GM12878 (cell line): Measurements from ENCODE around the gene NAMPT. TPM values are rescaled to one million over a fixed set of nuclear protein-coding genes. Genes with fewer than 3 reads are reported as not detected.

Experiments
- ATAC-seq: fragments of 200-7000 bp; cut with Tn5 transposase; 3 replicates; pipeline ENCODE4 v1.9.1; 2020; ENCODE audit warnings: mild to moderate bottlenecking, moderate library complexity
- BruUV-seq: library from RNA; stranded (reverse); fragments of 400-500 nt; replicated peaks from 2 replicates; lab custom pipeline; 2021; lab: Mats Ljungman, UMichigan
- CTCF ChIA-PET: fragments of 300-600 bp; sonication (Branson Sonifier 250); formaldehyde crosslinking; extraction: SDS; loops from one replicate; lab custom pipeline; 2021; ENCODE audit warnings: inconsistent platforms; lab: Yijun Ruan, JAX
- POLR2A ChIA-PET: fragments of 350-600 bp; formaldehyde crosslinking; extraction: SDS; loops from one replicate; lab custom pipeline; 2021; ENCODE audit warnings: inconsistent platforms; lab: Charles Lee
- RAD21 ChIA-PET: fragments of 300-600 bp; sonication (Branson Sonifier 250); formaldehyde crosslinking; loops from one replicate; lab custom pipeline; 2023; ENCODE audit warnings: antibody characterized with exemption; ENCODE audit not compliant: unreplicated experiment; lab: Charles Lee
- SMC1A ChIA-PET: fragments of 300-600 bp; sonication (Branson Sonifier 250); formaldehyde crosslinking; loops from one replicate; lab custom pipeline; 2023; ENCODE audit not compliant: unreplicated experiment, uncharacterized antibody; lab: Charles Lee
- DNase-seq: peaks from one replicate; pipeline ENCODE4 v3.0.0-alpha.2; 2011; ENCODE audit warnings: low read depth, low spot score
- FAIRE-seq: peaks from 3 replicates; lab custom pipeline; 2011; peaks lifted over from hg19 to GRCh38; lab: Jason Lieb, UNC
- H2AFZ ChIP-seq: 2 replicates; pipeline ENCODE4 v1.6.0; 2011; ENCODE audit warnings: low read depth, low read length, control low read depth; ENCODE audit not compliant: control insufficient read depth
- H3K27ac ChIP-seq: 2 replicates; pipeline ENCODE4 v1.5.1; 2011; ENCODE audit warnings: control low read depth; ENCODE audit not compliant: control insufficient read depth, insufficient read depth
- H3K27me3 ChIP-seq, 2 experiments: replicated peaks in 1 of 2; 2 replicates each; pipeline versions ENCODE4 v1.6.0 to v1.6.1; 2011; ENCODE audit warnings: low read length in 1 of 2; ENCODE audit not compliant: control insufficient read depth in 2 of 2, insufficient read depth in 2 of 2
- H3K36me3 ChIP-seq, 2 experiments: 2 replicates each; pipeline ENCODE4 v1.5.1; 2011; ENCODE audit warnings: low read length in 1 of 2; ENCODE audit not compliant: control insufficient read depth in 2 of 2, insufficient read depth in 2 of 2
- H3K4me1 ChIP-seq: 2 replicates; pipeline ENCODE4 v1.6.1; 2011; ENCODE audit warnings: mild to moderate bottlenecking, low read length, moderate library complexity, mixed read lengths; ENCODE audit not compliant: control insufficient read depth, insufficient read depth
- H3K4me2 ChIP-seq: 2 replicates; pipeline ENCODE4 v1.6.0; 2011; ENCODE audit warnings: control low read depth; ENCODE audit not compliant: control insufficient read depth, insufficient read depth
- H3K4me3 ChIP-seq: fragments of 200-600 bp; sonication (generic); 2 replicates; pipeline ENCODE4 v1.5.1; 2016
- H3K79me2 ChIP-seq: 2 replicates; pipeline ENCODE4 v1.6.0; 2011; ENCODE audit warnings: low read length; ENCODE audit not compliant: control insufficient read depth, insufficient read depth
- H3K9ac ChIP-seq: 2 replicates; pipeline ENCODE4 v1.8.0; 2011; ENCODE audit warnings: low read length, control low read depth, mixed read lengths; ENCODE audit not compliant: control insufficient read depth, insufficient read depth
- H3K9me3 ChIP-seq: replicated peaks from 3 replicates; pipeline ENCODE4 v1.5.1; 2011; ENCODE audit warnings: mild to moderate bottlenecking, low read length; ENCODE audit not compliant: control insufficient read depth, insufficient read depth
- H4K20me1 ChIP-seq: 2 replicates; pipeline ENCODE4 v1.6.0; 2011; ENCODE audit not compliant: control insufficient read depth, insufficient read depth
- ATF7 ChIP-seq: fragments of 450-650 bp; IDR thresholded peaks from 2 replicates; pipeline ENCODE4 v1.6.1; 2016; ENCODE audit warnings: low read depth, mild to moderate bottlenecking
- EED ChIP-seq: sonication (generic); IDR thresholded peaks from 2 replicates; pipeline ENCODE4 v1.6.1; 2016; ENCODE audit warnings: antibody characterized with exemption, low read depth
- EGR1 ChIP-seq, 2 experiments: IDR thresholded peaks; 1 replicate in 1 of 2; 2 replicates in 1 of 2; pipeline ENCODE4 v1.6.1; 2011 to 2012; ENCODE audit warnings: low read depth in 2 of 2, low read length in 2 of 2, borderline replicate concordance in 1 of 2, mild to moderate bottlenecking in 1 of 2, moderate library complexity in 1 of 2
- ETV6 ChIP-seq, 2 experiments: fragments of 450-650 bp in 1 of 2; IDR thresholded peaks in 1 of 2; conservative IDR thresholded peaks in 1 of 2; 2 replicates each; pipeline ENCODE4 v1.6.1; 2014; ENCODE audit warnings: antibody characterized with exemption in 1 of 2, borderline replicate concordance in 1 of 2, low read depth in 1 of 2, mild to moderate bottlenecking in 1 of 2, moderate library complexity in 1 of 2
- KAT2A ChIP-seq: conservative IDR thresholded peaks from 2 replicates; pipeline ENCODE4 v1.6.1; 2011; ENCODE audit warnings: low read depth, low read length; ENCODE audit not compliant: control insufficient read depth
- LARP7 ChIP-seq: fragments of 450-650 bp; IDR thresholded peaks from 2 replicates; pipeline ENCODE4 v1.6.1; 2017; ENCODE audit warnings: mild to moderate bottlenecking
- MYC ChIP-seq: IDR thresholded peaks from 2 replicates; pipeline ENCODE4 v1.6.1; 2011; ENCODE audit warnings: mild to moderate bottlenecking, low read length, moderate library complexity, inconsistent platforms; ENCODE audit not compliant: insufficient read depth, insufficient replicate concordance, insufficient read length, severe bottlenecking
- NR2C1 ChIP-seq: fragments of 450-650 bp; IDR thresholded peaks from 2 replicates; pipeline ENCODE4 v1.6.1; 2017; ENCODE audit warnings: antibody characterized with exemption, mild to moderate bottlenecking, moderate library complexity
- SIX5 ChIP-seq: IDR thresholded peaks from 2 replicates; pipeline ENCODE4 v1.6.1; 2011; ENCODE audit warnings: mild to moderate bottlenecking, low read depth, low read length, moderate library complexity; ENCODE audit not compliant: severe bottlenecking
- SREBF1 ChIP-seq: IDR thresholded peaks from 2 replicates; pipeline ENCODE4 v1.6.1; 2012; ENCODE audit warnings: mild to moderate bottlenecking, low read length
- STAT1 ChIP-seq: fragments of 450-650 bp; conservative IDR thresholded peaks from 2 replicates; pipeline ENCODE4 v1.6.1; 2014; ENCODE audit warnings: antibody characterized with exemption, mild to moderate bottlenecking
- SUZ12 ChIP-seq: fragments of 200-600 bp; sonication (generic); IDR thresholded peaks from one replicate; pipeline ENCODE4 v1.6.1; 2018; ENCODE audit warnings: antibody characterized with exemption, mild to moderate bottlenecking; ENCODE audit not compliant: unreplicated experiment
- WGBS: methylation state at CpG from one replicate; pipeline ENCODE4 v1.1.6; 2016; ENCODE audit warnings: low lambda C conversion rate; ENCODE audit not compliant: insufficient replicate concordance, insufficient coverage; ENCODE audit errors: missing lambda C conversion rate; 5-methylcytosine and 5-hydroxymethylcytosine counted together
- in situ Hi-C: fragments of 300-500 bp; cut with MboI; formaldehyde crosslinking; loops from 9 replicates; pipeline ENCODE4 v1.14.3; 2018; ENCODE audit warnings: mixed read lengths
- intact Hi-C: fragments of 100-400 bp; cut with micrococcal nuclease; formaldehyde crosslinking; loops from one replicate; pipeline ENCODE4 v1.14.2; 2022; ENCODE audit not compliant: unreplicated experiment
- polyA plus RNA-seq, 11 experiments: library from polyadenylated mRNA; depleted of rRNA in 4 of 11; unstranded in 6 of 11; stranded (reverse) in 5 of 11; fragments of >200 nt; fragmentation: Nextera tagmentation in 4 of 11; fragmentation: Illumina TruSeq in 1 of 11; extraction: Ambion mirVana in 4 of 11; extraction: Trizol in 1 of 11; gene quantifications; 1 replicate in 1 of 11; 2 replicates in 10 of 11; pipeline versions ENCODE4 v1.2.1 to v1.2.3, GENCODE V29; 2011 to 2016; ENCODE audit warnings: inconsistent platforms in 2 of 11, missing spikeins in 2 of 11, low read depth in 1 of 11
- total RNA-seq, 4 experiments: library from RNA; depleted of rRNA in 3 of 4; stranded (reverse); fragments of >200 nt in 3 of 4; fragmentation: Illumina TruSeq in 1 of 4; extraction: Trizol in 1 of 4; gene quantifications; 2 replicates each; pipeline versions ENCODE4 v1.2.1 to v1.2.3, GENCODE V29; 2013 to 2021
- TF ChIP-seq, protein P1 (sequence below): IDR thresholded peaks from 2 replicates; pipeline ENCODE4 v1.6.1; 2011; ENCODE audit warnings: mild to moderate bottlenecking, low read depth, low read length, moderate library complexity; ENCODE audit not compliant: insufficient replicate concordance

The NAMPT gene
- total and polyA plus RNA-seq, 10 of the 15 experiments (the other 5 are each of a cell fraction or from before 2014, with no cell fraction given): 28.3 to 173 (median 75.0) TPM

DNA sequence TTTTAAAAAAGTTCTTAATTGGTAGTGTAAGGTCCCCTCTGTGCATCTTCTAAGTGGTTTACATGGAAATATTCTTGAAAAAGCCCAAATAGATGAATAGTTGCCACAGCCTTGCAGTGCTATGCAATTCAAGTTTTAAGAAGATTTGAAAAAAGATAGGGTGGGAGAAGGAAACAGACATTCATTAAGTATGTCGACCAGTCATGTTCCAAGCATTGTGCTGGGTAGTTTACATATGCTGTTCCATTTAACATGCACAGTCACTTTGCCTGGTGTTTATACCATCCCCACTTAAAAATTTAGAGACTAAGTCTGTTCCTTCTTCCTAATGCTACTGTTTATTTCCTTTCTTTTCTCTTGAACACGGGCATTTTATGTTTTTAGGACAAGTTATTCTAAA is 28.1 kb upstream of the NAMPT start:
- POLR2A ChIA-PET: no interaction called here
- Histone ChIP-seq H3K4me1 (peaks cover 5% of the 10 kb centered on the region; the same call in 1 of the 2 replicates), H3K4me3 (no peak overlapping the region), H3K27me3 (no peaks in the 10 kb centered on the region), H3K9me3 (no peaks in the 10 kb centered on the region), H3K79me2 (no peaks in the 10 kb centered on the region), H3K27ac (no peak overlapping the region), H4K20me1 (no peaks in the 10 kb centered on the region), H2AFZ (no peak overlapping the region), H3K9ac (no peak overlapping the region), H3K36me3 (no peaks in the 10 kb centered on the region), H3K4me2 (no peak overlapping the region)
- SMC1A ChIA-PET: no interaction called here
- FAIRE-seq: no peak
- no peak for DNase-seq
- no peak for ATAC-seq
- RAD21 ChIA-PET: interaction anchor here (1.4 to 1.6 kb wide), 2 partner anchors 28 to 31 kb away, joined by 3 to 4 read pairs; partner anchors contain the start of gene NAMPT
- 56% methylated on average over 2 of the region's 2 CpGs for WGBS
- intact Hi-C loops: no loop called here
- in situ Hi-C loops: no loop called here
- BruUV-seq: no TSS peak
- TF ChIP-seq STAT1 (no peak), NR2C1 (no peak), ETV6 (conservative IDR thresholded peaks at IDR 0.05 in 1 of 2, IDR thresholded peaks at IDR 0.05 in 1 of 2; ENCODE audit: borderline replicate concordance in 1 of 2, low read depth in 1 of 2) (no peak), EGR1 (IDR thresholded peaks at IDR 0.05; ENCODE audit: borderline replicate concordance in 1 of 2, low read depth in 2 of 2, low read length in 2 of 2) (no peak), MYC (no peak), SIX5 (no peak), KAT2A (no peak), SUZ12 (no peak), SREBF1 (no peak), LARP7 (no peak), ATF7 (no peak), EED (no peak)
- TF ChIP-seq, protein P1, sequence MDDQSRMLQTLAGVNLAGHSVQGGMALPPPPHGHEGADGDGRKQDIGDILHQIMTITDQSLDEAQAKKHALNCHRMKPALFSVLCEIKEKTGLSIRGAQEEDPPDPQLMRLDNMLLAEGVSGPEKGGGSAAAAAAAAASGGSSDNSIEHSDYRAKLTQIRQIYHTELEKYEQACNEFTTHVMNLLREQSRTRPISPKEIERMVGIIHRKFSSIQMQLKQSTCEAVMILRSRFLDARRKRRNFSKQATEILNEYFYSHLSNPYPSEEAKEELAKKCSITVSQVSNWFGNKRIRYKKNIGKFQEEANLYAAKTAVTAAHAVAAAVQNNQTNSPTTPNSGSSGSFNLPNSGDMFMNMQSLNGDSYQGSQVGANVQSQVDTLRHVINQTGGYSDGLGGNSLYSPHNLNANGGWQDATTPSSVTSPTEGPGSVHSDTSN: no peak
- TF ChIP-seq, all 136 proteins: peak for 0
- CTCF ChIA-PET: interaction anchor here (1.5 kb wide), 1 partner anchor 133 kb away, joined by 4 read pairs; no protein-coding TSS in a partner anchor
